ENCODE data around the gene TBCK. TPM values are rescaled to one million over a fixed set of nuclear protein-coding genes. Genes with fewer than 3 reads are reported as not detected.
A peak's percentile ranks its signal among the peaks of the same experiment; 100 is the strongest.

TBCK gene
- total and polyA plus RNA-seq, 5 donors, result 6.9 to 29.0 (median 21.7) TPM

GRCh38 chr4:106065018-106065417 lies 251.0 kb downstream of the TBCK start:
- ATAC-seq, result no peak
- DNase-seq, result no peak
- intact Hi-C loops (cut with DNase I), result no loop called here
- no peaks in the 10 kb centered on the region for H3K4me1 ChIP-seq (ENCODE audit: control insufficient read depth, insufficient read depth, low read length)
- no peak overlapping the region for H3K4me3 ChIP-seq (ENCODE audit: low read length)
- H3K27ac ChIP-seq (ENCODE audit: low read length), result no peak overlapping the region
- no peaks in the 10 kb centered on the region for H3K9me3 ChIP-seq (ENCODE audit: control insufficient read depth, low read length)
- 77% methylated on average over 1 of the region's 1 CpG for WGBS
- H3K27me3 ChIP-seq (ENCODE audit: control insufficient read depth, insufficient read depth), result no peaks in the 10 kb centered on the region

DNA sequence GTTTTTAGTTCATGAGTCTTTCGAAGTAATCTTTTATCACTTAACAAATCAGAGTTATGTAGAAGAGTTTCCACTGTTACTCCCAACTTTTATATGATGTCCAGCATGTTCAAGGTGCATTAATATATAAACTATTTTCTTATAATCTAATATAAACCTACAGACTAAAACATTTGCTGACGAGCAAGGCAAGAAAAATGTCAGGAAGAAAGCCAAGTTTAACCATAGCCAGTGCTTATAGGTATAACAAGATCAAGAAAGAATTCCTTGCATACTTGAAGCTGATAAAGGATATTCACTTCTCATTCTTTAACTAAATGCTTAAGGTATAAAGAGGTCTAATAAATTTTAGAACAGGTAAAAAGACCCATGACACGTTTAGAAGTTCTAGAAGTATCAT lies 253.0 kb downstream of the TBCK start:
- peaks cover 2% of the 10 kb centered on the region for H3K4me1 ChIP-seq (ENCODE audit: control insufficient read depth, insufficient read depth, low read length)
- ATAC-seq (no peak), DNase-seq (no peak)
- intact Hi-C loops (cut with DNase I), result no loop called here
- no peak overlapping the region for H3K27ac ChIP-seq (ENCODE audit: low read length)
- no peaks in the 10 kb centered on the region for H3K27me3 ChIP-seq (ENCODE audit: control insufficient read depth, insufficient read depth)
- H3K4me3 ChIP-seq (ENCODE audit: low read length), result no peak overlapping the region
- 68% methylated on average over 3 of the region's 3 CpGs for WGBS
- H3K9me3 ChIP-seq (ENCODE audit: control insufficient read depth, low read length), result no peaks in the 10 kb centered on the region

DNA sequence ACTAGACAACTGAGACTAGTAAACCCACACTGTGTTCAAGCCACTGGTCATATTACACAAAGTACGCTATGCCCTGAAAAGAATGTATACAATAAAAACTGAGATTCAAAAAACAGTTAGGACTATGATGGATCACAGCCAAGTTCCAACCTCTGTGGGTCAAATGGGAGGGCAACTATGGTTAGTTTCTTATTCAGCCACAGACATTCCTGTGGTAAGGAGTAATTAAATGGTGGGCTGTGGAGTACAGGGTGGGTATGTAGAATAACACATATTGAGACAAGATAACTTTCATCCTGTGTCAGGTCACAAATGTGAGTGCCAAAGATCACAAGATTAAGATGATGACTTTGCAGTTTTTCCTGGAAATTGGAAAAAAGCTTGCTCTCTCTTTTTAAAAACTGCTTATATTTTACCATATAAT lies 253.5 kb downstream of the TBCK start:
- 84% methylated on average over 1 of the region's 1 CpG for WGBS
- DNase-seq (no peak), ATAC-seq (no peak)
- H3K27ac ChIP-seq (ENCODE audit: low read length), result no peak overlapping the region
- H3K4me1 ChIP-seq (ENCODE audit: control insufficient read depth, insufficient read depth, low read length), result peaks cover 2% of the 10 kb centered on the region
- intact Hi-C loops (cut with DNase I), result no loop called here
- no peak overlapping the region for H3K4me3 ChIP-seq (ENCODE audit: low read length)
- no peaks in the 10 kb centered on the region for H3K27me3 ChIP-seq (ENCODE audit: control insufficient read depth, insufficient read depth)
- H3K9me3 ChIP-seq (ENCODE audit: control insufficient read depth, low read length), result no peaks in the 10 kb centered on the region

GRCh38 chr4:106058921-106059320 lies 257.1 kb downstream of the TBCK start:
- H3K4me3 ChIP-seq (ENCODE audit: low read length), result no peak overlapping the region
- intact Hi-C loops (cut with DNase I), result no loop called here
- no peak overlapping the region for H3K27ac ChIP-seq (ENCODE audit: low read length)
- ATAC-seq (no peak), DNase-seq (no peak)
- no peaks in the 10 kb centered on the region for H3K9me3 ChIP-seq (ENCODE audit: control insufficient read depth, low read length)
- H3K27me3 ChIP-seq (ENCODE audit: control insufficient read depth, insufficient read depth), result no peaks in the 10 kb centered on the region
- peaks cover 2% of the 10 kb centered on the region for H3K4me1 ChIP-seq (ENCODE audit: control insufficient read depth, insufficient read depth, low read length)

- no peak for ATAC-seq
- Histone ChIP-seq H3K4me3 (ENCODE audit: low read length) (no peak overlapping the region), H3K4me1 (ENCODE audit: control insufficient read depth, insufficient read depth, low read length) (peaks cover 2% of the 10 kb centered on the region), H3K27me3 (ENCODE audit: control insufficient read depth, insufficient read depth) (no peaks in the 10 kb centered on the region), H3K9me3 (ENCODE audit: control insufficient read depth, low read length) (no peaks in the 10 kb centered on the region), H3K27ac (ENCODE audit: low read length) (no peak overlapping the region)
- intact Hi-C loops (cut with DNase I), result no loop called here
- no peak for DNase-seq
These were observed 259.1 kb downstream of the TBCK start for GRCh38 chr4:106056914-106057313.

DNA sequence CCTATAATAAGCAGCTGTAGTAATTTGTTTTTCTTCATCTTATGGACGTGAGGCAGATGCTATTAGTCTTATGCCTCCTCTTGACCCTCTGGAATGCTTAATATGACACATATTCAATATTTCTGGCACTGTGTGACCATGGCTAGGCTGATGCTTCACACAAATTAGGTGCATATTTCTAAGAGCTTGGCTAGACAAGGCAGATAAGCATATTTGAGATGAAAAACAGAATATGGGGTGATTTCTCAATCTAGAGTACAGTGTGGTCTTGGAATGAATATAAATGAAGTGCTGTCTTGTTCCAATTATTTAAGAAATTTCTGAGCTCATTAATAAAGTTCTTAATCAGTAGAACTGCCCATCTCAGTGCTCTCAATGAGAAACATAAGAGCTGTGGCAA lies 264.5 kb downstream of the TBCK start:
- DNase-seq, result no peak
- no peak for ATAC-seq
- intact Hi-C loops (cut with DNase I), result no loop called here

DNA sequence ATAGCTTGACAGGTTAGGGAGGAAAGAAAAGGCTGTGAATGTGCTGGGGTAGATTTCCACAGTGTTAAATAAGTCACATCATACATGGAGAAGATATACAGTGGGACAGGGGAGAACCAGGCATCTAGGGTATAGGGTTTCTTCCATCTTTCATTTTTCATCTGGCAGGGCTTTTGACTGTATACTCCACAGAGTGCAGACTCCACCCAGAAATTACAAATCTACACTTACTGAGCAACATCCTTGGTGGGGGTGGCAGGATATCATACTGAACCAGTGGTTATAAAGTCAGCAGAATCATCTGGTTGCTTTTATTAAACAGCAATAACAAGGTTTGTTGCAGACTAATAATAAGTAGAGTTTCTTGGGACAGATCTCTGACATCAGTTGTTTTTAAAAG lies 266.5 kb downstream of the TBCK start:
- intact Hi-C loops (cut with DNase I), result no loop called here
- no peaks in the 10 kb centered on the region for H3K9me3 ChIP-seq (ENCODE audit: control insufficient read depth, low read length)
- no peaks in the 10 kb centered on the region for H3K27me3 ChIP-seq (ENCODE audit: control insufficient read depth, insufficient read depth)
- H3K4me3 ChIP-seq (ENCODE audit: low read length), result no peak overlapping the region
- H3K4me1 ChIP-seq (ENCODE audit: control insufficient read depth, insufficient read depth, low read length), result no peaks in the 10 kb centered on the region
- no peak for DNase-seq
- ATAC-seq, result no peak
- H3K27ac ChIP-seq (ENCODE audit: low read length), result no peak overlapping the region

More for the DNA sequence above, 264.5 kb downstream of the TBCK start:
- no peak overlapping the region for H3K27ac ChIP-seq (ENCODE audit: low read length)
- H3K27me3 ChIP-seq (ENCODE audit: control insufficient read depth, insufficient read depth), result no peaks in the 10 kb centered on the region
- 65% methylated on average over 1 of the region's 1 CpG for WGBS
- no peaks in the 10 kb centered on the region for H3K4me1 ChIP-seq (ENCODE audit: control insufficient read depth, insufficient read depth, low read length)
- H3K4me3 ChIP-seq (ENCODE audit: low read length), result no peak overlapping the region
- no peaks in the 10 kb centered on the region for H3K9me3 ChIP-seq (ENCODE audit: control insufficient read depth, low read length)

- Histone ChIP-seq H3K4me3 (ENCODE audit: low read length) (no peak overlapping the region), H3K27ac (ENCODE audit: low read length) (no peak overlapping the region), H3K27me3 (ENCODE audit: control insufficient read depth, insufficient read depth) (no peaks in the 10 kb centered on the region), H3K9me3 (ENCODE audit: control insufficient read depth, low read length) (no peaks in the 10 kb centered on the region), H3K4me1 (ENCODE audit: control insufficient read depth, insufficient read depth, low read length) (no peaks in the 10 kb centered on the region)
- WGBS, result 47% methylated on average over 2 of the region's 2 CpGs
- ATAC-seq (peak in 1 of 2 donors; percentile 36), DNase-seq (no peak)
- intact Hi-C loops (cut with DNase I), result no loop called here
These were observed 267.6 kb downstream of the TBCK start for GRCh38 chr4:106048250-106048971.

GRCh38 chr4:106046083-106046482 lies 269.9 kb downstream of the TBCK start:
- DNase-seq (no peak), ATAC-seq (no peak)
- no peaks in the 10 kb centered on the region for H3K27me3 ChIP-seq (ENCODE audit: control insufficient read depth, insufficient read depth)
- WGBS, result 91% methylated on average over 3 of the region's 3 CpGs
- no peak overlapping the region for H3K27ac ChIP-seq (ENCODE audit: low read length)
- intact Hi-C loops (cut with DNase I), result no loop called here
- H3K4me3 ChIP-seq (ENCODE audit: low read length), result no peak overlapping the region
- H3K9me3 ChIP-seq (ENCODE audit: control insufficient read depth, low read length), result no peaks in the 10 kb centered on the region
- H3K4me1 ChIP-seq (ENCODE audit: control insufficient read depth, insufficient read depth, low read length), result no peaks in the 10 kb centered on the region

GRCh38 chr4:106041294-106042002 lies 274.6 kb downstream of the TBCK start:
- no peak for DNase-seq
- no peak for ATAC-seq
- H3K4me3 ChIP-seq (ENCODE audit: low read length), result no peak overlapping the region
- 49% methylated on average over 2 of the region's 2 CpGs for WGBS
- no peak overlapping the region for H3K27ac ChIP-seq (ENCODE audit: low read length)
- no peaks in the 10 kb centered on the region for H3K27me3 ChIP-seq (ENCODE audit: control insufficient read depth, insufficient read depth)
- no peaks in the 10 kb centered on the region for H3K9me3 ChIP-seq (ENCODE audit: control insufficient read depth, low read length)
- no peaks in the 10 kb centered on the region for H3K4me1 ChIP-seq (ENCODE audit: control insufficient read depth, insufficient read depth, low read length)
- intact Hi-C loops (cut with DNase I), result no loop called here

DNA sequence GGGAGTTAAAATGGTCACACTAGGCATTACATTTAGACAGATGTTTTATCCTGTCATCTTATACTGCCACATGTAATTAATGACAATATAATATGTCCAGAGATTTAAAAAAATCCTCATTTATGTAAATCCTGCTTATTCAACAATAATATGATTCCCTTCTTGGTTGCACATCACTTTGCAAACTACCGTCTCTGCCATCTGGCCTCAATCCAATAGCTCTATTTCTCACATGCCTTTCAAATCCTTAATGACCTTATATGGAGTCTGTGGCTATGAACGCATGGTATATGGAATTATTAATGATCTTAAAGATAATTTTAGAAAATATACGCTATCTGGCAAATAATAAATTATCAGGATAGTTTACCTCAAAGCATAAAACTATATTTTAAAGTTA lies 276.2 kb downstream of the TBCK start:
- 44% methylated on average over 3 of the region's 3 CpGs for WGBS
- H3K4me1 ChIP-seq (ENCODE audit: control insufficient read depth, insufficient read depth, low read length), result no peaks in the 10 kb centered on the region
- DNase-seq (no peak), ATAC-seq (no peak)
- H3K9me3 ChIP-seq (ENCODE audit: control insufficient read depth, low read length), result no peaks in the 10 kb centered on the region
- H3K4me3 ChIP-seq (ENCODE audit: low read length), result no peak overlapping the region
- no peaks in the 10 kb centered on the region for H3K27me3 ChIP-seq (ENCODE audit: control insufficient read depth, insufficient read depth)
- intact Hi-C loops (cut with DNase I), result no loop called here
- no peak overlapping the region for H3K27ac ChIP-seq (ENCODE audit: low read length)
